Epithelial cell of esophagus (primary cell): ENCODE measurements around the gene RALGAPA2.
"Not testable (repeated sequence)": the region's sequence is repeated elsewhere in the genome, so short reads cannot be mapped to it uniquely, and the experiment has no call there.

Experiments
- DNase-seq: peaks from one replicate; pipeline ENCODE4 v3.0.0; 2010; ENCODE audit warnings: low read depth
- H3K4me3 ChIP-seq: 2 replicates; pipeline ENCODE4 v1.5.1; 2011; ENCODE audit warnings: mild to moderate bottlenecking, low read length, control low read depth
- CTCF ChIP-seq: IDR thresholded peaks from 2 replicates; pipeline ENCODE4 v1.5.1; 2011; ENCODE audit warnings: low read depth, mild to moderate bottlenecking, low read length, control low read depth, inconsistent platforms; ENCODE audit not compliant: insufficient read depth; ENCODE audit errors: missing control alignments

The RALGAPA2 gene

GRCh38 chr20:20546402-20546801 is 166.0 kb downstream of the RALGAPA2 start:
- no peak overlapping the region for H3K4me3 ChIP-seq
- no peak for TF ChIP-seq CTCF
- DNase-seq, result peak; percentile 92

- DNase-seq, H3K4me3 ChIP-seq: not testable (repeated sequence)
Observed at GRCh38 chr20:20543348-20543747, 169.1 kb downstream of the RALGAPA2 start.

GRCh38 chr20:20536240-20536933 is 176.1 kb downstream of the RALGAPA2 start:
- no peak overlapping the region for H3K4me3 ChIP-seq
- no peak for DNase-seq
- TF ChIP-seq CTCF, result no peak

GRCh38 chr20:20535051-20535450 is 177.4 kb downstream of the RALGAPA2 start:
- TF ChIP-seq CTCF, result no peak
- H3K4me3 ChIP-seq, result no peak overlapping the region
- DNase-seq, result no peak

GRCh38 chr20:20531283-20531682 is 181.2 kb downstream of the RALGAPA2 start:
- H3K4me3 ChIP-seq, result no peak overlapping the region
- DNase-seq, result no peak
- no peak for TF ChIP-seq CTCF

- no peak for DNase-seq
- no peak overlapping the region for H3K4me3 ChIP-seq
- TF ChIP-seq CTCF, result no peak
Observed at GRCh38 chr20:20530428-20531151, 181.9 kb downstream of the RALGAPA2 start.

- TF ChIP-seq CTCF, result no peak
- no peak overlapping the region for H3K4me3 ChIP-seq
- no peak for DNase-seq
Observed at GRCh38 chr20:20529597-20529996, 182.8 kb downstream of the RALGAPA2 start.
